Non-pigmented ciliary epithelial cell (primary cell): ENCODE measurements around the gene PRIM2.
"Not testable (repeated sequence)": the region's sequence is repeated elsewhere in the genome, so short reads cannot be mapped to it uniquely, and the experiment has no call there.

Source experiments
- DNase-seq: peaks from one replicate; pipeline ENCODE4 v3.0.0-alpha.2; 2010; ENCODE audit warnings: low read depth

The PRIM2 gene

GRCh38 chr6:57610612-57611011, 293.2 kb downstream of the PRIM2 start:
- not testable (repeated sequence) for DNase-seq

DNA sequence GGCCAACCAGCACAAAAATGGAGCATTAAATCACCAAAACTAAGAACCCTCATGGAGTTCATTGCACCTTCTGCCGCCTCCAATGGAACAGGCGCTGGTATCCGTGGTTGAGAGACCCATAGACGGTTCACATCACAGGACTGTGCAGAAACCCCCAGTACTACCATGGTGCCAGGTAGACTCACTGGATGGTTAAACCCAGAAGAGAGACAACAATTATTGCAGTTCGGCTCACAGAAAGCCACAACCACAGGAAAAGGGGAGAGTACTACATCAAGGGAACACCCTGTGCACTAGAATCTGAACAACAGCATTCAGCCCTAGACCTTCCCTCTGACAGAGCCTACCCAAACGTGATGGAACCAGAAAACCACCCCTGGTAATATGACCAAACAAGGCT, 301.5 kb downstream of the PRIM2 start:
- not testable (repeated sequence) for DNase-seq

- not testable (repeated sequence) for DNase-seq
Observed at GRCh38 chr6:57631773-57632172, 314.3 kb downstream of the PRIM2 start.

DNA sequence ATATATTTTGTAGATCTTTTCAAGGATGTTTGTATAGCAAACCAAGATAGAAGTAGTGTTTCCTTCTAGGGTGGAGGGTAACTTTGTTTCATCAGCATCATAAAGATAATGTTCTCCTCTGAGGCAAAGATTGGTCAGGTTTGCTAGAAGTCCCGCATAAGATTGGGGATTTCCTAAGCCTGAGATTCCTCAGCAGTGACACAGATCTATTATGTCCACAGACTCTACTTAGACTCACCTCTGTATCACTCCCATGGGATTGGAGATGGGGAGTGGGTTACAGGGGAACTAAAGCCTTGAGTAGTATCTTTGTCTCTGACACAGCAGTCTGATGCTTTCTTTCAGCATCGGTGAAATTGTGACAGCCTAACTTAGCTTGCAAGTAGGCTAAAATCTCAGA, 341.1 kb downstream of the PRIM2 start:
- DNase-seq, result not testable (repeated sequence)

- DNase-seq, result not testable (repeated sequence)
Observed at GRCh38 chr6:57659794-57660193, 342.4 kb downstream of the PRIM2 start.

DNA sequence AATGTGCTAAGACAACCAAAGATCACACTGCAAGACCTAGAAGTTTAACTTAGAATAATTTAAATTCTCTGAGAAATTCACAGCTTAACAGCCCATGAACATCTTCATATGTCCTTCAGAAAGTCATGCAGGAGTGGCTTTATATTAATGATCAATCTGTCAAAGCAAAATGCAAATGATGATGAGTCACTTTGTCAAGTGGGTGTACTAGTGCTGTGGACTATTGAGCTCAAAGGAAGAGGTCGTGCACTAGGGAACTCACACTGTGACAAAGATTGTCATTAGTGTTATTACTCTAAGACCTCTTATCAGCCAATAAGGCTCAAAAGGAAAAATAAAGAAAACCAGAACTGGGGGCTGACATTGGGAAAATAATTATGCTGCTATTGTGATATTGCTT, 343.5 kb downstream of the PRIM2 start:
- DNase-seq, result not testable (repeated sequence)

- not testable (repeated sequence) for DNase-seq
Observed at GRCh38 chr6:57668108-57668507, 350.7 kb downstream of the PRIM2 start.

DNA sequence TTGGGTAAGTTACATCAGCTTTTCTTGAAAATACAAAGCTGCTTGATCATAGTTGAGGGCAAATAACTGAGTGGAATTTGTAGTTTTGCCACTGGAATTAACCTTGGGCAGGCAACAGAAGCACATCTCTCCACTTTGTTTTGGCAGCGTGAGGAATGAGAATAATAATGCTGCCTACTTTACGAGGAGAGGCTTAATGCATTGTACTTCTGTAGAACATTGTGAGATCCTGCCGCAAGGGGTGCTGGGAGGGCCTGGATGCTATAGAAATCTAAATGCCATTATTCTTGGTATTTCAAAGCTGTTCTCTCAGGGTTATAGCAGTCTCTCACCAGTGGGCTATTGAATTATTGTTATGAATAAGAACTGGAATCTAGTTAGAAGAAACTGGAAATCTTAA, 353.8 kb downstream of the PRIM2 start:
- not testable (repeated sequence) for DNase-seq

GRCh38 chr6:57671937-57672627, 354.7 kb downstream of the PRIM2 start:
- DNase-seq, result not testable (repeated sequence)

GRCh38 chr6:57673281-57673680, 355.9 kb downstream of the PRIM2 start:
- not testable (repeated sequence) for DNase-seq

- not testable (repeated sequence) for DNase-seq
Observed at GRCh38 chr6:57675386-57675785, 358.0 kb downstream of the PRIM2 start.

DNA sequence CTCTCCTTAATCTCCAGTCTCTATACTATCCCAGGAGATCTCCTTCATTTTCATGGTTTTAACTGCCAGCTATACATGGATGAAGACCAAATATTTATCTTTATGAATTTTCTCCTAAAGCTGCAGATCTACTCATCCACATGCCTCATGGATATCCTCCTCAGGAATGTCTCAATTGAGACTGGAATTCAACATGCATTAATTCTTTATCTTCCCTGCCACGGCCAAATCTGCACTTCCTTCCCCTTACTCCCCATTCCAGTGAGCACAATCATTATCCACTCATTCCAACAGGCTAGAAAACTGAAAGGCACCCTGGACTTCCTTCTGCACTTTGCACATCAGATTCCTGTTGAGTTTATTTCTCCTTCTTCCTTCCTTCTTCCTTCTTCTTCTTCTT, 379.0 kb downstream of the PRIM2 start:
- DNase-seq, result not testable (repeated sequence)
